ENCODE measurements around the gene PPM1F. TPM values are rescaled to one million over a fixed set of nuclear protein-coding genes. Genes with fewer than 3 reads are reported as not detected.
A peak's percentile ranks its signal among the peaks of the same experiment; 100 is the strongest.

PPM1F gene
- total and polyA plus RNA-seq, 7 experiments from 2014 or later: 8.8 to 58.0 (median 25.3) TPM

- no peak overlapping the region for H3K4me3 Mint-ChIP-seq
- Histone ChIP-seq H3K4me1 (ENCODE audit: control insufficient read depth in 2 of 2, insufficient read depth in 2 of 2, low read length in 2 of 2) (no peaks in the 10 kb centered on the region), H3K4me3 (ENCODE audit: low read length) (no peak overlapping the region), H3K27me3 (ENCODE audit: control insufficient read depth in 2 of 2, insufficient read depth in 2 of 2, low read length in 2 of 2) (no peaks in the 10 kb centered on the region), H3K36me3 (ENCODE audit: control insufficient read depth in 2 of 3, insufficient read depth in 3 of 3, low read length in 3 of 3) (peaks cover 5 to 83% (median 27%) of the 10 kb centered on the region in 3 experiments), H3K9me3 (ENCODE audit: control insufficient read depth in 2 of 3, low read length in 3 of 3) (no peaks in the 10 kb centered on the region), H3K27ac (ENCODE audit: low read depth, low read length) (no peak overlapping the region)
- peaks cover 0 to 18% (median 11%) of the 10 kb centered on the region in 7 donors for H3K4me1 Mint-ChIP-seq
- intact Hi-C loops (cut with micrococcal nuclease): no loop called here
- H3K9me3 Mint-ChIP-seq: peaks cover 0 to 1% (median 0%) of the 10 kb centered on the region in 11 donors
- ChIA-PET POLR2A (interaction anchor here (0.7 kb wide), 1 partner anchor 22 kb away, joined by 5 read pairs; no protein-coding TSS in a partner anchor), CTCF (interaction anchor here (0.6 to 1.7 kb wide), 3 partner anchors 10 to 199 kb away, joined by 3 to 6 read pairs (median 4); partner anchors contain the start of gene TOP3B)
- H3K36me3 Mint-ChIP-seq: peaks cover 5 to 41% (median 13%) of the 10 kb centered on the region in 5 donors
- no peaks in the 10 kb centered on the region for H3K27me3 Mint-ChIP-seq
- no peak for ATAC-seq
- no peak overlapping the region for H3K27ac Mint-ChIP-seq
- no peak for DNase-seq
Observed at GRCh38 chr22:21971858-21972275, 19.2 kb upstream of the PPM1F start.

DNA sequence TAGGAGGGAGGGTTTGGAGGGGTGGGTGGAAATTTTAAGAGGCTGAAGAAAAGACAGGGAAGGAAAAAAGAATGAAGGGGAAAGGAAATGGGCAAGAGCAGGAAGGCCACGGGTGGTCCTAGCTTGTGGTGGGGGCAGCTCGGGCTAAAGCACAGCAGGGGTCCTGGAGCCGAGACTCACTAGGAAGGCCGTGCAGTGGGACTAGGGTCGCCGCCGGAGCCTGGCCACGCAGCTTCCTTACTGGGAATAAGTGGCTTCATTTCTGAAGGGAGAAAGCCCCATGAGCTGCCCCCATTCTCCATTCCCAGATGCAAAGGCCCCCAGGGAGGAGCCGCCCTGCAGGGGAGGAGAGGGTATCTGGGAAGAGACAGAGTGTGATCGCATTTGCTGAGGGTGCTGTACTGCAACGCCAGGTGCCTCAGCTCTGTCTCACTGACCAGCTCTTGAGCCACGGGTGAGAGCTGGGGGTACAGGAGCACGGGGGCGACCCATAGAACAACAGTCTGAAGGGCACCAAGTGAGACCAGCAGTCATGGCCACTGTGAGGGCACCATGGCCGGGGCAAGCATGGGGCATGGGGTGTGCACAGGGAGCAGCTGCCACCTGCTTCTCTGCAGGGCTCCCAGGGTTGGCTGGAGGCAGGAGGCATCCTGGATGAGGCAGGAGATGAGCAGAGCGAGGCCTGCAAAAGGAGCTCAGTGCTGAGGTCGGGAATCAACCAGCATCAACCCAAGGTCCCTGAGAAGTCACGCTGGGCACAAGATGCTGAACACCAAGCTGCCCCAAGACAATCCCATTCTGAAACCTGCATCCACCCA, 18.4 kb upstream of the PPM1F start:
- H3K36me3 Mint-ChIP-seq: peaks cover 5 to 49% (median 13%) of the 10 kb centered on the region in 5 donors
- peaks cover 0 to 1% (median 0%) of the 10 kb centered on the region in 11 donors for H3K9me3 Mint-ChIP-seq
- Histone ChIP-seq H3K4me1 (ENCODE audit: control insufficient read depth in 2 of 2, insufficient read depth in 2 of 2, low read length in 2 of 2) (no peaks in the 10 kb centered on the region), H3K36me3 (ENCODE audit: control insufficient read depth in 2 of 3, insufficient read depth in 3 of 3, low read length in 3 of 3) (peaks cover 5 to 91% (median 34%) of the 10 kb centered on the region in 3 experiments), H3K27ac (ENCODE audit: low read depth, low read length) (no peak overlapping the region), H3K9me3 (ENCODE audit: control insufficient read depth in 2 of 3, low read length in 3 of 3) (no peaks in the 10 kb centered on the region), H3K4me3 (ENCODE audit: low read length) (no peak overlapping the region), H3K27me3 (ENCODE audit: control insufficient read depth in 2 of 2, insufficient read depth in 2 of 2, low read length in 2 of 2) (no peaks in the 10 kb centered on the region)
- H3K27ac Mint-ChIP-seq: peak overlapping the region in 1 of 9 donors; percentile 51
- peaks cover 0 to 10% (median 5%) of the 10 kb centered on the region in 7 donors for H3K4me1 Mint-ChIP-seq
- H3K4me3 Mint-ChIP-seq: no peak overlapping the region
- ChIA-PET POLR2A (interaction anchor here (1.7 kb wide), 1 partner anchor 11 kb away, joined by 5 read pairs; the partner anchor contains the start of gene TOP3B), CTCF (interaction anchor here (1.7 kb wide), 1 partner anchor 11 kb away, joined by 6 read pairs; the partner anchor contains the start of gene TOP3B)
- DNase-seq: no peak
- ATAC-seq: no peak
- intact Hi-C loops (cut with micrococcal nuclease): no loop called here
- H3K27me3 Mint-ChIP-seq: no peaks in the 10 kb centered on the region

DNA sequence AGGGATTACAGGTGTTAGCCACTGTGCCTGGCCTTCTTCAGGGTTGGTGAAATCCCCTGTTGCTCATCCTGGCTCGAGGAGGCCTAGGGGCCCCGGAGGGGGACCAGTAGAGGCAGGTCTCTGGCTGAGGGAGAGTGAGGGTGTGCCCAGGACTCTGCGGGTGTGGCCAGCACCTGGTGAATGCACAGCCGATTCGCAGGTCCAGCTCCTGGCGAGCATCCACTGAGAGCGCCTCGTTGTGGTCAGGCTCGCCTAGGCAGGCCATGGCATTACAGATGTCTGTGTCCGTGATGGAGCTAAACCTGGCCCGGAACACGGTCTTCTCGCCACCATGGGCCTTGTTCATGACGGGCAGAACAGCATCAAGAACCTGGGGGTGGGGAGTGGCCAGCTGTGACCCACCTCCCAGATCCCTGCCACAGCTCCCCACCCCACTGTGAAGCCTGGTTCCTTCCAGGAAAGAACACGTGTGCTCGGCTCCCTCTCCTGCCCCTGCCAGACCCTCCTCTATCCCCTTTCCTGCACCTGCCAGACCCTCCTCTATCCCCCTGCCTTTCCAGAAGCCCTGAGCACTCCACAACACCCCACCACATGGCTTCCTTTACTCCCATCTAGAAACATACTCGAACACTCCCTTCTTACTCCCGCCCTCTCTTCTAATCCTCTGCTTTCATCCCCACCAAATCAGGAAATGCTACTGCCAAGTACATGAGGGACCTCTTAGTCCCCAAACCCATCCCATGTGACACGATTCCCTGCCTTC, 17.6 kb upstream of the PPM1F start:
- H3K27me3 ChIP-seq (ENCODE audit: control insufficient read depth in 2 of 2, insufficient read depth in 2 of 2, low read length in 2 of 2): no peaks in the 10 kb centered on the region
- Mint-ChIP-seq H3K4me1 (peaks cover 0 to 3% (median 0%) of the 10 kb centered on the region in 7 donors), H3K27me3 (no peaks in the 10 kb centered on the region), H3K9me3 (peaks cover 0 to 1% (median 0%) of the 10 kb centered on the region in 11 donors), H3K27ac (peak overlapping the region in 1 of 9 donors; percentile 51), H3K36me3 (peaks cover 5 to 41% (median 14%) of the 10 kb centered on the region in 5 donors), H3K4me3 (no peak overlapping the region)
- no peak overlapping the region for H3K27ac ChIP-seq (ENCODE audit: low read depth, low read length)
- no peak for DNase-seq
- ChIA-PET CTCF (no interaction called here), POLR2A (interaction anchor here (1.7 kb wide), 1 partner anchor 12 kb away, joined by 5 read pairs; the partner anchor contains the start of gene TOP3B)
- peaks cover 5 to 90% (median 34%) of the 10 kb centered on the region in 3 experiments for H3K36me3 ChIP-seq (ENCODE audit: control insufficient read depth in 2 of 3, insufficient read depth in 3 of 3, low read length in 3 of 3)
- intact Hi-C loops (cut with micrococcal nuclease): no loop called here
- H3K9me3 ChIP-seq (ENCODE audit: control insufficient read depth in 2 of 3, low read length in 3 of 3): no peaks in the 10 kb centered on the region
- no peaks in the 10 kb centered on the region for H3K4me1 ChIP-seq (ENCODE audit: control insufficient read depth in 2 of 2, insufficient read depth in 2 of 2, low read length in 2 of 2)
- H3K4me3 ChIP-seq (ENCODE audit: low read length): no peak overlapping the region
- ATAC-seq: no peak

DNA sequence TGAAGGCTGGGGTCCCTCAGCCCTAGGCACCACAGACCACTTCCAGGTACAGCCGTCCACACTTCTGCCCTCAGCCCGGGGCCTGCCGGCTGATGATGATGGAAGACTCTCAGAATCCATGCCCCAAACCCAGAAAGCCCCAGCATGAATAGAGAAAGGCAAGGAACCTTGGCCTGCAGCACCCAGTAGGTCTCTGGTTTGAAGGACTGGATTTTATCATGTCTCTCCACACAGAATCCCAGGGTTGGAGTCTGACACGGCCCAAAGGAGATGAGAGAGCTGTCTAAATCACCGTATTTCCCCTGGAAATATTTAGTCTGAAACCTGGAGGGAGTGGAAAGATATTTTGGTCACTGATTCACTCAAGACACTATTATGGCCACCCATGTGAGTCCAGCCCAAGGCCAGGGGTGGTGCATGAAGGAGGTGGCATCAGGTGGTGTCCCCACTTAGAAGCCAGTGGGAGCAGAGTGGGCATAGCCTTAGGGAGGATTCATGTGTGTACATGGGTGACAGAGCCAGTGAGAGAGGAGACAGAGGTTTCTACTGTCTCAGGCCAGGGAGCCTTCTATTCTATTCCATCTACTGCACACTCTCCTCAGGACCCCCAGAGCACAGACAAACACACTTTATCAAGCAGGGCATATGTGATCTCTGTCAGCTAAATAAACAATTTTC, 15.9 kb upstream of the PPM1F start:
- H3K27me3 ChIP-seq (ENCODE audit: control insufficient read depth in 2 of 2, insufficient read depth in 2 of 2, low read length in 2 of 2): no peaks in the 10 kb centered on the region
- Mint-ChIP-seq H3K27ac (no peak overlapping the region), H3K27me3 (no peaks in the 10 kb centered on the region), H3K4me1 (peaks cover 0 to 3% (median 0%) of the 10 kb centered on the region in 7 donors), H3K9me3 (peaks cover 0 to 1% (median 0%) of the 10 kb centered on the region in 11 donors), H3K36me3 (peaks cover 5 to 31% (median 13%) of the 10 kb centered on the region in 5 donors), H3K4me3 (no peak overlapping the region)
- H3K36me3 ChIP-seq (ENCODE audit: control insufficient read depth in 2 of 3, insufficient read depth in 3 of 3, low read length in 3 of 3): peaks cover 5 to 90% (median 40%) of the 10 kb centered on the region in 3 experiments
- intact Hi-C loops (cut with micrococcal nuclease): no loop called here
- ChIA-PET CTCF (interaction anchor here (0.7 kb wide), 1 partner anchor 955 kb away, joined by 3 read pairs; no protein-coding TSS in a partner anchor), POLR2A (no interaction called here)
- no peaks in the 10 kb centered on the region for H3K9me3 ChIP-seq (ENCODE audit: control insufficient read depth in 2 of 3, low read length in 3 of 3)
- H3K4me3 ChIP-seq (ENCODE audit: low read length): no peak overlapping the region
- no peaks in the 10 kb centered on the region for H3K4me1 ChIP-seq (ENCODE audit: control insufficient read depth in 2 of 2, insufficient read depth in 2 of 2, low read length in 2 of 2)
- no peak for ATAC-seq
- H3K27ac ChIP-seq (ENCODE audit: low read depth, low read length): no peak overlapping the region
- no peak for DNase-seq

DNA sequence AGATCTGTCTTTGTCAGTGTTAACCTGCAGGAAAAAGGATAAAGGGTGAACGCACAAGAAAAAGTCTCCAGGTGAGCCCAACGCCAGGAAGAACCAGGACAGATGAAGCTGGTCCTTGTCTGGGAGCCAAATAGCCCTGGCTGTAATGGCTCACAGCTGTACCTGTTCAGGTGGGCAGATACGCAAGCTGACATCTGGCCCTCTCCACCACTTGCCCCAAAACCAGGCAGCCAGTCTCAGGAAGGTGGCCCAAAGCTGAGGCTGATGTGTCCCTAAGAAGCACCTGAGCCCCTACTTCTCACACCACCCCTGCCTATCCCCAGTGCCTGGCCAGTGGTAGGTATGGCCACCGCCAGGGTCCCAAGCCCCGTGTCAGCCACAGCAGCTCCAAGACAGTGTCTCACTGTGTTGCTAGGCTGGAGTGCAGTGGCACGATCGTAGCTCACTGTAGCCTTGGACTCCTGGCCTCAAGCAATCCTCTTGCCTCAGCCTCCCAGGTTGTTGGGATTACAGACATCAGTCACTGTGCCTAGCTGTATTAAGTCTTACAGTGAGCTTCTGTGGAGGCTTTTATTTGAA, 15.1 kb upstream of the PPM1F start:
- H3K36me3 ChIP-seq (ENCODE audit: control insufficient read depth in 2 of 3, insufficient read depth in 3 of 3, low read length in 3 of 3): peaks cover 5 to 89% (median 40%) of the 10 kb centered on the region in 3 experiments
- Mint-ChIP-seq H3K27me3 (no peaks in the 10 kb centered on the region), H3K9me3 (peaks cover 0 to 1% (median 0%) of the 10 kb centered on the region in 11 donors), H3K27ac (peak overlapping the region in 1 of 9 donors; percentile 33), H3K4me1 (peaks cover 0 to 3% (median 0%) of the 10 kb centered on the region in 7 donors), H3K36me3 (peaks cover 5 to 35% (median 13%) of the 10 kb centered on the region in 5 donors), H3K4me3 (no peak overlapping the region)
- H3K4me3 ChIP-seq (ENCODE audit: low read length): no peak overlapping the region
- no peak for ATAC-seq
- H3K27ac ChIP-seq (ENCODE audit: low read depth, low read length): no peak overlapping the region
- no peaks in the 10 kb centered on the region for H3K9me3 ChIP-seq (ENCODE audit: control insufficient read depth in 2 of 3, low read length in 3 of 3)
- CTCF ChIA-PET: no interaction called here
- intact Hi-C loops (cut with micrococcal nuclease): no loop called here
- POLR2A ChIA-PET: no interaction called here
- H3K4me1 ChIP-seq (ENCODE audit: control insufficient read depth in 2 of 2, insufficient read depth in 2 of 2, low read length in 2 of 2): no peaks in the 10 kb centered on the region
- no peaks in the 10 kb centered on the region for H3K27me3 ChIP-seq (ENCODE audit: control insufficient read depth in 2 of 2, insufficient read depth in 2 of 2, low read length in 2 of 2)
- no peak for DNase-seq

All from naive thymus-derived CD4-positive, alpha-beta T cell (primary cell).